ENCODE data around the gene FAM124A. TPM values are rescaled to one million over a fixed set of nuclear protein-coding genes. Genes with fewer than 3 reads are reported as not detected.

FAM124A gene
- polyA plus RNA-seq, 3 donors = 0.03 to 0.20 (median 0.13) TPM

GRCh38 chr13:51325837-51326236 lies 103.6 kb downstream of the FAM124A start:
- Mint-ChIP-seq H3K4me3 (no peak overlapping the region), H3K27ac (peak overlapping the region in 1 of 7 donors; percentile 27), H3K9me3 (no peaks in the 10 kb centered on the region), H3K36me3 (no peaks in the 10 kb centered on the region), H3K4me1 (peaks cover 10% of the 10 kb centered on the region), H3K27me3 (ENCODE audit: low read depth in 3 of 3) (peaks cover 0 to 2% (median 0%) of the 10 kb centered on the region in 3 donors)
- no peak overlapping the region for H3K4me3 ChIP-seq (replicated peaks in 1 of 3; ENCODE audit: low read depth in 2 of 3, low read length in 3 of 3)
- DNase-seq = no peak
- H3K36me3 ChIP-seq (replicated peaks in 1 of 2; ENCODE audit: control insufficient read depth in 1 of 2, insufficient read depth in 2 of 2, low read length in 2 of 2) = no peaks in the 10 kb centered on the region
- H4K20me1 ChIP-seq (ENCODE audit: insufficient read depth, low read length) = no peaks in the 10 kb centered on the region
- H3K27ac ChIP-seq (ENCODE audit: low read depth in 1 of 2, low read length in 2 of 2) = no peak overlapping the region
- no peak for TF ChIP-seq CTCF (IDR thresholded peaks at IDR 0.05)
- WGBS (ENCODE audit: insufficient coverage) = 80% methylated on average over 1 of the region's 6 CpGs
- no peaks in the 10 kb centered on the region for H3K27me3 ChIP-seq (ENCODE audit: control insufficient read depth in 2 of 2, insufficient read depth in 2 of 2, low read length in 2 of 2)
- peaks cover 7% of the 10 kb centered on the region in 2 donors for H3K4me1 ChIP-seq (ENCODE audit: control insufficient read depth in 1 of 2, insufficient read depth in 2 of 2, low read length in 2 of 2)
- intact Hi-C loops (cut with micrococcal nuclease) = no loop called here
- H3K4me2 ChIP-seq (replicated peaks; ENCODE audit: extremely low read depth, low read length, poor library complexity, severe bottlenecking) = no peak overlapping the region
- H3K9ac ChIP-seq (ENCODE audit: insufficient read depth, low read length, poor library complexity, severe bottlenecking) = no peak overlapping the region
- H2AFZ ChIP-seq (ENCODE audit: insufficient read depth, low read depth, low read length, poor library complexity, severe bottlenecking) = no peak overlapping the region
- no peaks in the 10 kb centered on the region for H3K9me3 ChIP-seq (replicated peaks in 1 of 2; ENCODE audit: control insufficient read depth in 1 of 2, insufficient read depth in 1 of 2, low read length in 2 of 2)
- H3K79me2 ChIP-seq (ENCODE audit: insufficient read depth, low read length) = no peaks in the 10 kb centered on the region

- H3K27ac Mint-ChIP-seq = no peak overlapping the region
- peaks cover 18% of the 10 kb centered on the region for H3K4me1 Mint-ChIP-seq
- intact Hi-C loops (cut with micrococcal nuclease) = no loop called here
Measured at GRCh38 chr13:51326777-51327176, 104.6 kb downstream of the FAM124A start.

More at GRCh38 chr13:51326777-51327176, 104.6 kb downstream of the FAM124A start:
- DNase-seq = no peak
- no peaks in the 10 kb centered on the region for H3K36me3 ChIP-seq (replicated peaks in 1 of 2; ENCODE audit: control insufficient read depth in 1 of 2, insufficient read depth in 2 of 2, low read length in 2 of 2)
- H3K9me3 ChIP-seq (replicated peaks in 1 of 2; ENCODE audit: control insufficient read depth in 1 of 2, insufficient read depth in 1 of 2, low read length in 2 of 2) = no peaks in the 10 kb centered on the region
- H3K4me3 ChIP-seq (replicated peaks in 1 of 3; ENCODE audit: low read depth in 2 of 3, low read length in 3 of 3) = no peak overlapping the region
- H3K9ac ChIP-seq (ENCODE audit: insufficient read depth, low read length, poor library complexity, severe bottlenecking) = no peak overlapping the region
- TF ChIP-seq CTCF (IDR thresholded peaks at IDR 0.05) = no peak
- H2AFZ ChIP-seq (ENCODE audit: insufficient read depth, low read depth, low read length, poor library complexity, severe bottlenecking) = no peak overlapping the region
- no peak overlapping the region for H3K4me2 ChIP-seq (replicated peaks; ENCODE audit: extremely low read depth, low read length, poor library complexity, severe bottlenecking)
- no peak overlapping the region for H3K27ac ChIP-seq (ENCODE audit: low read depth in 1 of 2, low read length in 2 of 2)
- Mint-ChIP-seq H3K36me3 (no peaks in the 10 kb centered on the region), H3K4me3 (no peak overlapping the region), H3K9me3 (no peaks in the 10 kb centered on the region), H3K27me3 (ENCODE audit: low read depth in 3 of 3) (peaks cover 0 to 2% (median 0%) of the 10 kb centered on the region in 3 donors)
- H3K27me3 ChIP-seq (ENCODE audit: control insufficient read depth in 2 of 2, insufficient read depth in 2 of 2, low read length in 2 of 2) = no peaks in the 10 kb centered on the region
- no peaks in the 10 kb centered on the region for H4K20me1 ChIP-seq (ENCODE audit: insufficient read depth, low read length)
- H3K79me2 ChIP-seq (ENCODE audit: insufficient read depth, low read length) = no peaks in the 10 kb centered on the region
- H3K4me1 ChIP-seq (ENCODE audit: control insufficient read depth in 1 of 2, insufficient read depth in 2 of 2, low read length in 2 of 2) = peaks cover 13 to 15% of the 10 kb centered on the region in 2 donors
- no CpG with 5 or more reads among the region's 2 CpGs for WGBS (ENCODE audit: insufficient coverage)

Measured in CD14-positive monocyte (primary cell).